ENCODE results near the gene PSMD6.
A peak's percentile ranks its signal among the peaks of the same experiment; 100 is the strongest.

The PSMD6 gene

GRCh38 chr3:64053581-64053980 lies 30.3 kb upstream of the PSMD6 start:
- H3K9me3 Mint-ChIP-seq: no peaks in the 10 kb centered on the region
- no peaks in the 10 kb centered on the region for H3K36me3 Mint-ChIP-seq
- no peak for ATAC-seq
- H3K4me1 Mint-ChIP-seq: peaks cover 11% of the 10 kb centered on the region
- H3K27me3 Mint-ChIP-seq: peaks cover 8% of the 10 kb centered on the region
- H3K4me3 Mint-ChIP-seq: no peak overlapping the region
- no peak overlapping the region for H3K27ac Mint-ChIP-seq

GRCh38 chr3:64053117-64053516 lies 29.8 kb upstream of the PSMD6 start:
- Mint-ChIP-seq H3K36me3 (no peaks in the 10 kb centered on the region), H3K4me1 (peaks cover 12% of the 10 kb centered on the region), H3K4me3 (no peak overlapping the region), H3K27me3 (peaks cover 8% of the 10 kb centered on the region), H3K9me3 (no peaks in the 10 kb centered on the region), H3K27ac (no peak overlapping the region)
- no peak for ATAC-seq

DNA sequence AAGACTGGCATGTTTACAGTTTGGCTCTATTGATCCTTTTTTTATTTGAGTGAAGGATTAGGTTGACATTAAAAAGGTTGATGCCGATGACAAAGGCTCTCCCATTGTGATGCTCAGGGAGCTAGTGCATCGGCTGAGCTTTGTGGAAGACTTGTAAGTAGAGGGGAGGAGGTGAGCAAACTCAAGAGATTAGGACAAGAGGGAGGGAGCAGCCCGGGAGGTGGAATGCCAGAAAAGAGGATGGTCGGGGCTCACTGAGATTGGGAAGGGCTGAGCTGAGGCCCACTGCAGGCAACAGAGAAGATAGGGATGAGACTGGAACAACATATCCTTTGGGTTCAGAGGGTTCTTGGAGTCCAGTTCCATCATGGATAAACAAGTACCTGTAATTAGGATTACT lies 26.5 kb upstream of the PSMD6 start:
- Mint-ChIP-seq H3K27ac (no peak overlapping the region), H3K4me1 (peaks cover 12% of the 10 kb centered on the region), H3K36me3 (no peaks in the 10 kb centered on the region), H3K27me3 (no peaks in the 10 kb centered on the region), H3K4me3 (no peak overlapping the region), H3K9me3 (no peaks in the 10 kb centered on the region)
- no peak for ATAC-seq

GRCh38 chr3:64049136-64049535 lies 25.8 kb upstream of the PSMD6 start:
- Mint-ChIP-seq H3K27me3 (no peaks in the 10 kb centered on the region), H3K27ac (no peak overlapping the region), H3K9me3 (no peaks in the 10 kb centered on the region), H3K36me3 (no peaks in the 10 kb centered on the region), H3K4me1 (peaks cover 12% of the 10 kb centered on the region), H3K4me3 (no peak overlapping the region)
- no peak for ATAC-seq

GRCh38 chr3:64048631-64049061 lies 25.4 kb upstream of the PSMD6 start:
- Mint-ChIP-seq H3K4me1 (peaks cover 12% of the 10 kb centered on the region), H3K4me3 (no peak overlapping the region), H3K27ac (no peak overlapping the region), H3K36me3 (no peaks in the 10 kb centered on the region), H3K27me3 (no peaks in the 10 kb centered on the region), H3K9me3 (no peaks in the 10 kb centered on the region)
- ATAC-seq: peak; percentile 67

DNA sequence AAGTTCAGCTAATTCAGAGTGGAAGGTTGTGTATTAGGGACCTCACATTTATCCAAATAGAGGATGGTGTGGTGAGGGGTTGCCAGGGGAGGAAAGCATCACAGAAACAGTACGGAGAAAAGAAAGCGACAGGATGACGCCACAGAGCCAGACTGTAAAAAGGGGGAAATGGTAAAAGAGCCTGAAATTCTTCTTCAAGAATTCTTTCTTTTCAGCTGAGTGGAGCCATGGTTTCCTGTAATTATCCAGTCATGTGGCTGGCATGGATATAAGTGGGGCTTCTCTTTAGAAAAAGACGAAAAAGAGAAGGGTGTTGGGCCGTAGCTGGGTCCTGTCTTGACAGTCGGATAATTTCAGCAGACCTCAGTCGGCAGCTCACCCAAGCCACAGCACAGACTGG lies 24.5 kb upstream of the PSMD6 start:
- Mint-ChIP-seq H3K4me3 (no peak overlapping the region), H3K9me3 (no peaks in the 10 kb centered on the region), H3K4me1 (peaks cover 12% of the 10 kb centered on the region), H3K27me3 (no peaks in the 10 kb centered on the region), H3K36me3 (no peaks in the 10 kb centered on the region), H3K27ac (no peak overlapping the region)
- no peak for ATAC-seq

DNA sequence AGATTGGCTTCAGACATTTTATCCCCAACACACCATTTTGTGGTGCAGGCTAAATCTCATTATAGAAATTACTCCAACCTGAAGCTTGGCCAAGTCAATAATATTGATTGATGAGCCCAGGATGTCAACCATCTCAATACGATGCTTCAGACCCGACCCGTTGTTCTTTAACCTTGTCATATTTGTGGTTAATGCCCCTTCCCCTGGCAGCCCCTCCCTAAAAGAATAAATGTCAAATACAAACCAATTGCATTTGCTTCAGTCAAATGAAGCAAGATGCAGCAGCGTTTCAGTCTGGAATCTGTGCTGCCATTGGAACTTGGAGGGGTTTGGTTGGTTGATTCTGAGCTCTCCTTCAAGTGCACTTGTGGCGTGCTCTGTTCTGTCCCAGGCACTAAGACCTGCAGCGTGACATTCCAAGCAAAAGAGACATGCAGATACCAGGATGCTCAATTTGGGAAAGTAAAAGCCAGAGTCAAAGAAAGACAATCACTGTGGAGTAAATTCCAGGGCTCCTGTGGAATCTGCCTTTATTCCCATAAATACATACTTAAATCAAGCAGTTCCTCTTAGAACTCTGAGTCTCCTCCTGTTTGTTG lies 23.8 kb upstream of the PSMD6 start:
- ATAC-seq: no peak
- H3K4me1 Mint-ChIP-seq: peaks cover 12% of the 10 kb centered on the region
- H3K27ac Mint-ChIP-seq: no peak overlapping the region
- no peaks in the 10 kb centered on the region for H3K9me3 Mint-ChIP-seq
- no peaks in the 10 kb centered on the region for H3K27me3 Mint-ChIP-seq
- no peak overlapping the region for H3K4me3 Mint-ChIP-seq
- no peaks in the 10 kb centered on the region for H3K36me3 Mint-ChIP-seq

GRCh38 chr3:64046592-64046991 lies 23.3 kb upstream of the PSMD6 start:
- Mint-ChIP-seq H3K27me3 (no peaks in the 10 kb centered on the region), H3K4me1 (peaks cover 12% of the 10 kb centered on the region), H3K4me3 (no peak overlapping the region), H3K36me3 (no peaks in the 10 kb centered on the region), H3K27ac (no peak overlapping the region), H3K9me3 (no peaks in the 10 kb centered on the region)
- no peak for ATAC-seq

DNA sequence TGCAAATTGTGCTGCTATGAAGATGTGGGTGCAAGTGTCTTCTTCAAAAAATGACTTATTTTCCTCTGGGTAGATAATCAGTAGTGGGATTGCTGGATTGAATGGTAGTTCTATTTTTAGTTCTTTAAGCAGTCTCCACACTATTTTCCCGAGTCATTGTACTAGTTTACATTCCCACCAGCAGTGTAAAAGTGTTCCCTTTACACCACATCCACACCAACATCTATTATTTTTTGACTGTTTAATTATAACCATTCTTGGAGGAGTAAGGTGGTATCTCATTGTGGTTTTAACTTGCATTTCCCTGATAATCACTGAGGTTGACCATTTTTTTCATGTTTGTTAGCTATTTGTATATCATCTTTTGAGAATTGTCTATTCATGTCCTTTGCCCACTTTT lies 19.7 kb upstream of the PSMD6 start:
- ATAC-seq: no peak
- Mint-ChIP-seq H3K4me3 (no peak overlapping the region), H3K27ac (no peak overlapping the region), H3K27me3 (no peaks in the 10 kb centered on the region), H3K9me3 (no peaks in the 10 kb centered on the region), H3K4me1 (peaks cover 30% of the 10 kb centered on the region), H3K36me3 (no peaks in the 10 kb centered on the region)

GRCh38 chr3:64039981-64040733 lies 16.9 kb upstream of the PSMD6 start:
- Mint-ChIP-seq H3K9me3 (no peaks in the 10 kb centered on the region), H3K27ac (peak overlapping the region; percentile 32), H3K4me3 (peak overlapping the region; percentile 46), H3K36me3 (no peaks in the 10 kb centered on the region), H3K4me1 (peaks cover 31% of the 10 kb centered on the region), H3K27me3 (no peaks in the 10 kb centered on the region)
- peak; percentile 64 for ATAC-seq

DNA sequence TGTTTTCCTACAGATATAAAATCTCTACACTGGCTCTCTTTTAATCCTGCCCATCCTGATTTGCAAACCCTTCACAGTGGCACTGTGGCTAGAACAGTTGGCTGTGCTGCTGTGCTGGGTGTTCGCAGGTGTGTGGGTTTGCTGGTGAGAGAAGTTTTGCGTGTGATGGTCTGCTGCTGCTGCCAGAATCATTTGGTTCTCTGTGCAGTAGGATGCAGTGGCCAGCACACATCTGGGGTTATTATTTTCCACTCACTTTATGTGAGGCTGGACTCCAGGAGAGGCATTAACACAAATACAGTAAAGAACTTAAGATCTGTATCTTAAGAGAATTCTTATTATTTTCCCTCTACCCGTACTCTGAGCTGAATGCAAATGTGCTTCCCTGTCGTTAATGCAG lies 16.0 kb upstream of the PSMD6 start:
- Mint-ChIP-seq H3K4me1 (peaks cover 31% of the 10 kb centered on the region), H3K27me3 (no peaks in the 10 kb centered on the region), H3K36me3 (peaks cover 1% of the 10 kb centered on the region), H3K4me3 (no peak overlapping the region), H3K9me3 (peaks cover 2% of the 10 kb centered on the region), H3K27ac (peak overlapping the region; percentile 4)
- ATAC-seq: peak; percentile 56

- no peak for ATAC-seq
- no peak overlapping the region for H3K4me3 Mint-ChIP-seq
- H3K27ac Mint-ChIP-seq: peak overlapping the region; percentile 4
- peaks cover 5% of the 10 kb centered on the region for H3K9me3 Mint-ChIP-seq
- H3K27me3 Mint-ChIP-seq: no peaks in the 10 kb centered on the region
- peaks cover 31% of the 10 kb centered on the region for H3K4me1 Mint-ChIP-seq
- peaks cover 8% of the 10 kb centered on the region for H3K36me3 Mint-ChIP-seq
Observed at GRCh38 chr3:64038253-64038767, 15.0 kb upstream of the PSMD6 start.

DNA sequence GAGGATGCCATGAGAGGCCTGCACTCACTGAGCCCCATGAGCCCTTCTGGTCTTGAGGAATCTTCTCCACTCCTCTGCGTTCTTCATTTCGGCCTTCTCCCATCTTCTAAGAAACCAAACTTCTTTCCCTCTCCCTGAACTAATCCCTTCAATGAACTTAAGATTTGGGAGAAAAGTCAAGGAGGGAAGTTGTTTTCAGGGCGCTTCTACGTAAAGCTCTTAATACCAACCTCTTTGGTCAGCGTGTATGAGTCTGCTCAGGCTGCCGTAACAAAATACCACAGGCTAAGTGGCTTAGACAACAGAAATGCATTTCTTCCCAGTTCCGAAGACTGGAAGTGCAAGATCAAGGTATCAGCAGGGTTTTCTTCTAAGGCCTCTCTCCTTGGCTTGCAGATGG lies 13.8 kb upstream of the PSMD6 start:
- H3K9me3 Mint-ChIP-seq: peaks cover 5% of the 10 kb centered on the region
- peaks cover 31% of the 10 kb centered on the region for H3K4me1 Mint-ChIP-seq
- H3K27ac Mint-ChIP-seq: no peak overlapping the region
- ATAC-seq: no peak
- no peak overlapping the region for H3K4me3 Mint-ChIP-seq
- peaks cover 8% of the 10 kb centered on the region for H3K36me3 Mint-ChIP-seq
- H3K27me3 Mint-ChIP-seq: no peaks in the 10 kb centered on the region

GRCh38 chr3:64033069-64033468 lies 9.8 kb upstream of the PSMD6 start:
- Mint-ChIP-seq H3K36me3 (peaks cover 8% of the 10 kb centered on the region), H3K4me1 (peaks cover 9% of the 10 kb centered on the region), H3K9me3 (peaks cover 5% of the 10 kb centered on the region), H3K27ac (no peak overlapping the region), H3K4me3 (no peak overlapping the region), H3K27me3 (peaks cover 17% of the 10 kb centered on the region)
- no peak for ATAC-seq

GRCh38 chr3:64031540-64032508 lies 8.5 kb upstream of the PSMD6 start:
- ATAC-seq: no peak
- H3K36me3 Mint-ChIP-seq: peaks cover 8% of the 10 kb centered on the region
- peaks cover 6% of the 10 kb centered on the region for H3K4me1 Mint-ChIP-seq
- H3K9me3 Mint-ChIP-seq: peaks cover 5% of the 10 kb centered on the region
- H3K27ac Mint-ChIP-seq: no peak overlapping the region
- H3K4me3 Mint-ChIP-seq: no peak overlapping the region
- H3K27me3 Mint-ChIP-seq: peaks cover 17% of the 10 kb centered on the region
